Esophagus squamous epithelium (tissue), 5 donors: ENCODE data around the gene NT5C1A. TPM values are rescaled to one million over a fixed set of nuclear protein-coding genes. Genes with fewer than 3 reads are reported as not detected.

ENCODE experiments used
- DNase-seq: peaks from one replicate; lab custom pipeline; 2025; lab: John Stamatoyannopoulos, UW
- H3K27ac ChIP-seq, 4 donors: fragments of 200-600 bp; sonication (generic); one replicate each; pipeline ENCODE4 v1.5.1; 2016 to 2019; ENCODE audit warnings: mild to moderate bottlenecking in 1 of 4
- H3K27me3 ChIP-seq, 4 donors: fragments of 200-600 bp; sonication (generic); 1 replicate in 3 of 4; 2 replicates in 1 of 4; pipeline versions ENCODE4 v1.5.1 to v1.6.0; 2017 to 2021; ENCODE audit warnings: antibody characterized with exemption in 1 of 4
- H3K36me3 ChIP-seq, 3 donors: fragments of 200-600 bp; sonication (generic); one replicate each; pipeline ENCODE4 v1.5.1; 2016 to 2019
- H3K4me1 ChIP-seq, 3 donors: fragments of 200-600 bp; sonication (generic); one replicate each; pipeline ENCODE4 v1.5.1; 2017 to 2019
- H3K4me3 ChIP-seq, 4 donors: fragments of 200-600 bp; sonication (generic); 1 replicate in 3 of 4; 2 replicates in 1 of 4; pipeline ENCODE4 v1.5.1; 2016 to 2019; ENCODE audit warnings: mild to moderate bottlenecking in 2 of 4, moderate library complexity in 1 of 4
- H3K9me3 ChIP-seq, 3 donors: fragments of 200-600 bp; sonication (generic); one replicate each; pipeline ENCODE4 v1.5.1; 2016 to 2019
- CTCF ChIP-seq, 6 experiments: fragments of 450-650 bp in 4 of 6; fragments of 200-600 bp in 2 of 6; sonication (generic) in 2 of 6; IDR thresholded peaks; one replicate each; pipeline ENCODE4 v1.5.1; 2016 to 2019; ENCODE audit warnings: antibody characterized with exemption in 6 of 6, mild to moderate bottlenecking in 4 of 6, moderate library complexity in 4 of 6
- POLR2A ChIP-seq, 4 donors: fragments of 450-650 bp; IDR thresholded peaks; one replicate each; pipeline ENCODE4 v1.6.1; 2017; ENCODE audit warnings: antibody characterized with exemption in 4 of 4, mild to moderate bottlenecking in 4 of 4, moderate library complexity in 3 of 4
- WGBS, 2 donors: methylation state at CpG; one replicate each; pipeline ENCODE4 v1.1.5; 2018; 5-methylcytosine and 5-hydroxymethylcytosine counted together
- intact Hi-C: fragments of 100-400 bp; cut with DNase I; formaldehyde crosslinking; loops from one replicate; pipeline ENCODE4 v1.15.0; 2022
- total RNA-seq, 4 donors: library from RNA; depleted of rRNA; stranded (reverse); fragments of >200 nt; gene quantifications; one replicate each; pipeline ENCODE4 v1.1.0, GENCODE V29; 2016
- donor health status: DM: yes; HTN: yes; CAD: no.

Gene NT5C1A
- total RNA-seq, 4 donors from 2014 or later, result not detected

GRCh38 chr1:39640861-39641260 lies 31.0 kb downstream of the NT5C1A start:
- Histone ChIP-seq H3K9me3 (no peaks in the 10 kb centered on the region), H3K27me3 (peaks cover 0 to 55% (median 2%) of the 10 kb centered on the region in 4 donors), H3K36me3 (no peaks in the 10 kb centered on the region), H3K4me3 (no peak overlapping the region), H3K4me1 (peaks cover 0 to 12% (median 3%) of the 10 kb centered on the region in 3 donors), H3K27ac (no peak overlapping the region)
- TF ChIP-seq POLR2A (IDR thresholded peaks at IDR 0.05) (no peak), CTCF (IDR thresholded peaks at IDR 0.05) (no peak)
- WGBS, 2 donors, result 87 to 95% methylated on average over 7 to 8 of the region's 8 CpGs
- DNase-seq, result no peak
- intact Hi-C loops, result no loop called here

- Histone ChIP-seq H3K4me3 (peak within 1 kb of the TSS; percentile 28 to 67 (median 41)), H3K27me3 (peaks cover 0 to 68% (median 2%) of the 10 kb centered on the region in 4 donors), H3K9me3 (no peaks in the 10 kb centered on the region), H3K36me3 (no peaks in the 10 kb centered on the region), H3K4me1 (peaks cover 0 to 11% (median 3%) of the 10 kb centered on the region in 3 donors), H3K27ac (peak within 1 kb of the TSS; percentile 5 to 82 (median 60))
- 100% methylated on average over 1 of the region's 88 CpGs; no CpG with 5 or more reads in 1 of the 2 donors for WGBS, 2 donors
- TF ChIP-seq POLR2A (IDR thresholded peaks at IDR 0.05) (no peak), CTCF (IDR thresholded peaks at IDR 0.05) (peak in 3 of 6 experiments; percentile 13 to 25 (median 14))
- no peak for DNase-seq
- intact Hi-C loops, result no loop called here
Observed at GRCh38 chr1:39639305-39640130, 32.4 kb downstream of the NT5C1A start, which contains the start of gene HEYL. Gene HEYL (minus strand): TSS chr1:39639643. CDS start chr1:39639625, 18 bp downstream.

GRCh38 chr1:39638965-39639304 lies 33.0 kb downstream of the NT5C1A start:
- intact Hi-C loops, result no loop called here
- DNase-seq, result no peak
- peaks cover 0 to 11% (median 3%) of the 10 kb centered on the region in 3 donors for H3K4me1 ChIP-seq
- peaks cover 0 to 71% (median 2%) of the 10 kb centered on the region in 4 donors for H3K27me3 ChIP-seq
- WGBS, 2 donors, result 71 to 89% methylated on average over 1 to 3 of the region's 3 CpGs
- peak overlapping the region; percentile 28 to 67 (median 41) for H3K4me3 ChIP-seq
- peak overlapping the region in 3 of 4 donors; percentile 5 to 82 (median 71) for H3K27ac ChIP-seq
- no peaks in the 10 kb centered on the region for H3K36me3 ChIP-seq
- H3K9me3 ChIP-seq, result no peaks in the 10 kb centered on the region
- TF ChIP-seq CTCF (IDR thresholded peaks at IDR 0.05) (no peak), POLR2A (IDR thresholded peaks at IDR 0.05) (no peak)

GRCh38 chr1:39637361-39637760 lies 34.5 kb downstream of the NT5C1A start:
- intact Hi-C loops, result no loop called here
- 76 to 80% methylated on average over 2 to 4 of the region's 4 CpGs for WGBS, 2 donors
- no peak for DNase-seq
- Histone ChIP-seq H3K27me3 (peaks cover 0 to 87% (median 2%) of the 10 kb centered on the region in 4 donors), H3K9me3 (no peaks in the 10 kb centered on the region), H3K27ac (no peak overlapping the region), H3K4me1 (peaks cover 0 to 21% (median 9%) of the 10 kb centered on the region in 3 donors), H3K4me3 (peak overlapping the region in 1 of 4 donors; percentile 4), H3K36me3 (no peaks in the 10 kb centered on the region)
- no peak for TF ChIP-seq CTCF (IDR thresholded peaks at IDR 0.05)
- no peak for TF ChIP-seq POLR2A (IDR thresholded peaks at IDR 0.05)

- H3K36me3 ChIP-seq, result no peaks in the 10 kb centered on the region
- peaks cover 0 to 95% (median 2%) of the 10 kb centered on the region in 4 donors for H3K27me3 ChIP-seq
- peak overlapping the region in 3 of 4 donors; percentile 17 to 57 (median 52) for H3K27ac ChIP-seq
- WGBS, 2 donors, result 50% methylated on average over 2 of the region's 2 CpGs; no CpG with 5 or more reads in 1 of the 2 donors
- no peak overlapping the region for H3K4me3 ChIP-seq
- H3K4me1 ChIP-seq, result peaks cover 0 to 21% (median 9%) of the 10 kb centered on the region in 3 donors
- intact Hi-C loops, result no loop called here
- TF ChIP-seq POLR2A (IDR thresholded peaks at IDR 0.05) (no peak), CTCF (IDR thresholded peaks at IDR 0.05) (no peak)
- no peak for DNase-seq
- H3K9me3 ChIP-seq, result no peaks in the 10 kb centered on the region
Observed at GRCh38 chr1:39635871-39636210, 36.1 kb downstream of the NT5C1A start.
